ENCODE results near the gene SKOR1.

Gene SKOR1

DNA sequence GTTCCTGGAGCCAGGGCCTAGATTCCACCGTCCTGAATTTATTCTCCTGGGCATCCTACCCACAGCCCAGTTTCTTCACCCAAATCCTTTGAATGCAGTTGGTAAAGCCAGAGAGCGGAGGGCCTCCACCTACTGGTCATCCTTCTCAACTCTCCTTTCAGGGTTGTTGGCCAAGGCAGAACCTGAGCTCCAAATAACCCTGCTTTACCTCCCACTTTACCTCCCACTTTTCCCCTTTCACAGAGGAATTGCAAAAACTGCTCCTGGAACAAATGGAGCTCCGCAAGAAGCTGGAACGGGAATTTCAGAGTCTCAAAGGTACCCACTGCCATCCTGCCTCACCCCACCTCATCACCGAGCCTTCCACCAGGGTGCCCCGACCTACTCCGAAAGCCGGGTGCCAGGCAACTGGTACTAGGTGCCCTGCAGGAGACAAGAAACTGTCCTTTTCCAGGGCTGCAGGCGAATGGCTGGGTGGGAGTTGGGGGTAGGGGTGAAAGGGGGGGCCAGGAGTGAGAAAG lies 6.8 kb downstream of the SKOR1 start:
- peak; percentile 48 for DNase-seq (ENCODE audit: low read depth, low spot score)

DNA sequence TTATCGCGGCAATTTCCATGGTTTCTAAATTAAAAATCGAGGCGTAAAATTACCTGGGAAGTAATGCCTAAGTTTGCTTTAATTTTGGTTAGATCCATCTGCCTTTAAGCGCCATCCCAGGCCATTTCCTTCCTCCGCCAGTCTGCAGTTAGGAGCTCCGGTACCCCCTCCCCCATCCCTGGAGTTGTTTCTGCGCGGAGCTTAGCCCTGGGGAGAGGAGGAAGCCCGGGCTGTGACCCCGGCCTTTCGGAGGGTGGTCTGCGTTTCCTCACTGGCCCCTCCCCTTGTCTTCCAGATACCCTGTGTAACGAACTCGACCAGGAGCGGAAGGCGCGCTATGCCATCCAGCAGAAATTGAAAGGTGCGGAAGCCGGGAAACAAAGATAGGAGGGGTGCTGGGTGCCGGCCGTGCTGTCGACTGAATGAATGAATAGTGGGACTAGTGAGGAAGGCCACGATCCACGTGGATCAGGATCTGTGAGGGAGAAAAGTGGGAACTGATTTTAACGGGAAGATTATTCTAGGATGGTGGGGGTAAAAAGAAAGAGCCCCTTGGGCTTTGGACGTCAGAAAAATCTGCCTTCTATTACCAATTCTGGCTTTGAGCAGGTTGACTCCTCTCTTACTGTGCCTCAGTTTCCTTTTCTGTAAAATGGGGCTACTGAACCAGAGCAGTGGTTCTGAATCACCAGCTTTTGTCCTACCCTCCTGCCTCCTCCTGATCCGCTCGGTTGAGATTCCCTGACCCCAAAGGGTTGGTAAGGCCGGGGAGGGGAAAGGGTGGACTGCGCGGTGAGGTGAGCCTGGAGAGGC lies 7.8 kb downstream of the SKOR1 start:
- DNase-seq (ENCODE audit: low read depth, low spot score) = peak; percentile 22

DNA sequence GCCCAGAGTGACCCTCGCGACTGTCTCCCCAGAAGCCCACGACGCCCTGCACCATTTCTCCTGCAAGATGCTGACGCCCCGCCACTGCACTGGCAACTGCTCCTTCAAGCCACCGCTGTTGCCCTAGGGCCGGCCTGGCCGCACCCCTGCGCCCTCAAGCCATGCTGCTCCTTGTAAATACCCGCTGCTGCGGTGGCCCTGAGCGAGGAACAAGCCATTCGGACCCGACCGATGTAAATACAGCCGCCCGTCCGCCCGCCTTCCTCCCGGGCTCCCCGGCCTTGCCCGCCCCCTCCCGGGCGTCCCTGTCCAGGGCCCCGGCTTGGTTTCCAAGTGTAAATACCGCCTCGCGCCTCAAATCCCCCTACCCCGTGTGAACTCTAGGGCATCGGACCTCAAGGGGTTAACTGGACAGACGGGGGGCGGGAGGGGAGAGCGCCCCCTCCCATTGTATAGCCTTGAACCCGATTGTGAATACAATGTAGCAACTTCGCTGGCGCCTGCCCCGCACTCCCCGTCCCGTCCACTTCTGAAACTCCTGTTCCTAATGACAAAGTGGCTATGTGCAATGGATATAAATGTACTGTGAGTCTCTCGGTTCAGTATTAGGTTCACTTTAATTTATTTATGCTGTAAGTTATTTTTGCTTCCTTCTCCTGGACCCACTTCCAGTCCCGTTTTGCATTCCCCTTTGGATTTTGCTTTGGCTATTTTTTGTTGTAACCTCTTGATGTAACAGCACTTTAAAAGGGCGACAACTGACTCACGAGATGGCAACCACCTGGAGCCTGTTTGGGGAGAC lies 8.6 kb downstream of the SKOR1 start:
- DNase-seq (ENCODE audit: low read depth, low spot score) = peak; percentile 62

GRCh38 chr15:67834581-67835296 lies 9.4 kb downstream of the SKOR1 start:
- no peak for DNase-seq (ENCODE audit: low read depth, low spot score)

- DNase-seq (ENCODE audit: low read depth, low spot score) = peak; percentile 33
These were observed 10.2 kb downstream of the SKOR1 start for GRCh38 chr15:67835297-67836133.

DNA sequence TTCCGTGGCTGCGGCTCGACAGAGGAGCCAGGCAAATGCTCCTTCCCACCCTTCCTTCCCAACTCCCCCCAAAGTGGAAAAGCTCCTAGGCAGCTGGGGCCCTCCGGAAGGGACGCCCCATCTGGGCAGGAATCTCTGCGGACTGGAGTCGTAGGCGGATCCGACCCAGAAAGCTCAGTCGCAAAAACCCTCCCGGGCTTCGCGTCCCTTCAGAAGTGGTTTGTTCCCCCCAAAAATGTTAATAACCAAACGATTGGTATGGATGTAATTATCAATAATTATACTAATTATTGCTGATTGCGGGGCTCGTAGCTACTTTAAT lies 10.8 kb downstream of the SKOR1 start:
- DNase-seq (ENCODE audit: low read depth, low spot score) = peak; percentile 23

- DNase-seq (ENCODE audit: low read depth, low spot score) = peak; percentile 67
These were observed 11.2 kb downstream of the SKOR1 start for GRCh38 chr15:67836477-67836876.

GRCh38 chr15:67836955-67837354 lies 11.6 kb downstream of the SKOR1 start:
- DNase-seq (ENCODE audit: low read depth, low spot score) = no peak

GRCh38 chr15:67838789-67839332 lies 13.6 kb downstream of the SKOR1 start:
- DNase-seq (ENCODE audit: low read depth, low spot score) = peak; percentile 68

GRCh38 chr15:67839499-67839928 lies 14.2 kb downstream of the SKOR1 start:
- DNase-seq (ENCODE audit: low read depth, low spot score) = peak; percentile 53

GRCh38 chr15:67839929-67840748 lies 14.8 kb downstream of the SKOR1 start, which contains the start of gene RNU6-1:
TSS of gene RNU6-1 (minus strand) at chr15:67840045.
- peak; percentile 95 for DNase-seq (ENCODE audit: low read depth, low spot score)

DNA sequence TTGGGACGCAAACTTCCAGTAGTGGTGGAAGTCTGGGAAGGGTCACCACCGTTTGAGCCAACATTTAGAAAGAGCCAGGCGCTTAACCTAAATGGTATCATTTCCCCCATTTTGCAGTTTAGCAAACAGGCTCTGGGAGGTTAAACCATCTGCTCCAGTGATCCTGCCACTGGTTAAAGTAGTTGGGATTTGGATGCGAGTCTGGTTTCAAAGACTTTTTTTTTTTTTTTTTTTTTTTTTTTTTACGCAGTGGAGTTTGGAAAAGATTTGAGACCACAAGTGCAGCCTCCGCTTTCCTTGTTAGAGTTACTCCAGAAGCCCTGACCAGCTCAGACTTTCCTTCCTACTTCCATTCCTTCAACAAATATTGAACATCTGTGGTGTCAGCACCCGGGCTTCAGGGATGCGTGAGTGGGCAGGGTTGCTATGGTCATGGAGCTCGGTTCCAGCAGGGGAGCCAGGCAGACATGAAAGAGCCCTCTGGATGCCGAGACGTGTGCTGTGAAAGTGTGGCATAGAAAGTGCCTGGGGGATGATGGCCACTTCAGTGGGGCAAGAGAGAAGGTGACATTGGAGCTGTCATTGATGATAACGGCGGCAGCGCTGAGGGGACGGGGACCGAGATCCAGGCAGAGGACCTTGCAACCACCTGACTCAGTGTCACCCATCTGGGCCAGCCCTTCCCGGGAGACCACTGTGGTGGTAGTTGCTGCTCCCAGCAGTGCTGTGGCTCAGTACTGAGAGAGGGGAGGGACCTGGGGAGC lies 15.6 kb downstream of the SKOR1 start:
- DNase-seq (ENCODE audit: low read depth, low spot score) = no peak

GRCh38 chr15:67841513-67841762 lies 16.1 kb downstream of the SKOR1 start:
- no peak for DNase-seq (ENCODE audit: low read depth, low spot score)

GRCh38 chr15:67843092-67843501 lies 17.8 kb downstream of the SKOR1 start:
- DNase-seq (ENCODE audit: low read depth, low spot score) = no peak

GRCh38 chr15:67843571-67844387 lies 18.5 kb downstream of the SKOR1 start:
- DNase-seq (ENCODE audit: low read depth, low spot score) = peak; percentile 82

DNA sequence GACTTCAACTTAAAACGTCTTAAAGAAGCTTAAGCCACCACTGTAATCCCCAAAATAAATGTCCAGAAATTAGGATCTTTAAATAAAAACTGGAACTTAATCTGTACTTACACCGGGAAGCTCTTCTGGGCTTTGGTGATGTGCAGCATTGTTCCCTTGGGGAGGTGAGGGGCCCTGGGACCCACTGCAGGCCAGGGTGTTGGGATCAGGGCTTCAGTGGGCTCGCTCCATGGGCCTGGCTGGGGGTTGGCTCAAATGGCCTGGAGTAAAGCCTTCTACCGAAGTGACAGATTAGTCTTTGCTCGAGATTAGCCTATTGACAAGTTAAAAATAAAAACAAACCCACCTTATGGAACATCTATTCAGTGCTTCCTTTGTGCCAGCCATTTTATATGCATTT lies 20.7 kb downstream of the SKOR1 start:
- no peak for DNase-seq (ENCODE audit: low read depth, low spot score)

- no peak for DNase-seq (ENCODE audit: low read depth, low spot score)
These were observed 24.2 kb downstream of the SKOR1 start for GRCh38 chr15:67849538-67849937.

GRCh38 chr15:67850336-67850735 lies 25.0 kb downstream of the SKOR1 start:
- no peak for DNase-seq (ENCODE audit: low read depth, low spot score)

Data from astrocyte of the hippocampus (primary cell).